GM12878 (cell line): Measurements from ENCODE around the gene EMP3. TPM values are rescaled to one million over a fixed set of nuclear protein-coding genes. Genes with fewer than 3 reads are reported as not detected.
A peak's percentile ranks its signal among the peaks of the same experiment; 100 is the strongest.

ENCODE experiments used
- BRCA1 ChIP-seq: IDR thresholded peaks from 2 replicates; pipeline ENCODE4 v1.6.1; 2011; ENCODE audit warnings: low read depth, low read length, improper control_type of control experiment
- CEBPB ChIP-seq, 2 experiments: fragments of 150-350 bp in 1 of 2; IDR thresholded peaks; 2 replicates each; pipeline ENCODE4 v1.6.1; 2012 to 2014; ENCODE audit warnings: low read depth in 2 of 2, low read length in 2 of 2, borderline replicate concordance in 1 of 2, inconsistent platforms in 1 of 2
- HCFC1 ChIP-seq: fragments of 150-350 bp; IDR thresholded peaks from 2 replicates; pipeline ENCODE4 v1.6.1; 2014; ENCODE audit warnings: low read length
- JUND ChIP-seq: IDR thresholded peaks from 2 replicates; pipeline ENCODE4 v1.6.1; 2012; ENCODE audit warnings: low read depth, mild to moderate bottlenecking, low read length, improper control_type of control experiment, moderate library complexity
- MTA2 ChIP-seq: fragments of 450-650 bp; IDR thresholded peaks from 2 replicates; pipeline ENCODE4 v1.6.1; 2016; ENCODE audit warnings: low read depth, mild to moderate bottlenecking, moderate library complexity
- RELB ChIP-seq: fragments of 450-650 bp; IDR thresholded peaks from 2 replicates; pipeline ENCODE4 v1.6.1; 2017; ENCODE audit warnings: low read depth, mild to moderate bottlenecking, moderate library complexity
- YBX1 ChIP-seq: fragments of 450-650 bp; IDR thresholded peaks from 2 replicates; pipeline ENCODE4 v1.6.1; 2016; ENCODE audit warnings: antibody characterized with exemption
- ZNF592 ChIP-seq: fragments of 450-650 bp; IDR thresholded peaks from 2 replicates; pipeline ENCODE4 v1.6.1; 2017; ENCODE audit warnings: mild to moderate bottlenecking, moderate library complexity
- polyA plus RNA-seq, 11 experiments: library from polyadenylated mRNA; depleted of rRNA in 4 of 11; unstranded in 6 of 11; stranded (reverse) in 5 of 11; fragments of >200 nt; fragmentation: Nextera tagmentation in 4 of 11; fragmentation: Illumina TruSeq in 1 of 11; extraction: Ambion mirVana in 4 of 11; extraction: Trizol in 1 of 11; gene quantifications; 1 replicate in 1 of 11; 2 replicates in 10 of 11; pipeline versions ENCODE4 v1.2.1 to v1.2.3, GENCODE V29; 2011 to 2016; ENCODE audit warnings: inconsistent platforms in 2 of 11, missing spikeins in 2 of 11, low read depth in 1 of 11
- total RNA-seq, 4 experiments: library from RNA; depleted of rRNA in 3 of 4; stranded (reverse); fragments of >200 nt in 3 of 4; fragmentation: Illumina TruSeq in 1 of 4; extraction: Trizol in 1 of 4; gene quantifications; 2 replicates each; pipeline versions ENCODE4 v1.2.1 to v1.2.3, GENCODE V29; 2013 to 2021

EMP3 gene
- total and polyA plus RNA-seq, 10 of the 15 experiments (the other 5 are each of a cell fraction or from before 2014, with no cell fraction given): 53.2 to 224 (median 134) TPM

- TF ChIP-seq ZNF592: no peak
- no peak for TF ChIP-seq RELB
- TF ChIP-seq JUND: no peak
- TF ChIP-seq MTA2: peak; percentile 34; the same call in 1 of the 2 replicates
- TF ChIP-seq HCFC1: no peak
- no peak for TF ChIP-seq CEBPB (IDR thresholded peaks at IDR 0.05; ENCODE audit: borderline replicate concordance in 1 of 2, low read depth in 2 of 2, low read length in 2 of 2)
- no peak for TF ChIP-seq BRCA1
- TF ChIP-seq YBX1: 0 out of 2 replicates have a peak, but pooled peaks have one; percentile 9
- TF ChIP-seq, all 136 proteins: peak for 16
Measured at GRCh38 chr19:48363500-48363809, 38.1 kb downstream of the EMP3 start (continued).
